ENCODE measurements around the gene DUX4.
"Not testable (repeated sequence)": the region's sequence is repeated elsewhere in the genome, so short reads cannot be mapped to it uniquely, and the experiment has no call there.

DUX4 gene

GRCh38 chr4:190173428-190173827, at the start of gene DUX4:
Gene DUX4 (plus strand): TSS chr4:190173774. CDS start chr4:190173774, 0 bp downstream.
- DNase-seq: not testable (repeated sequence)

GRCh38 chr4:190175436-190175835, 1.9 kb downstream of the DUX4 start:
- DNase-seq: not testable (repeated sequence)

- DNase-seq: peak; percentile 4
These were observed 4.4 kb downstream of the DUX4 start for GRCh38 chr4:190177727-190178605.

- DNase-seq: not testable (repeated sequence)
These were observed 5.0 kb downstream of the DUX4 start for GRCh38 chr4:190178606-190178990.

GRCh38 chr4:190179030-190179739, 5.6 kb downstream of the DUX4 start:
- DNase-seq: not testable (repeated sequence)

GRCh38 chr4:190179740-190180094, 6.1 kb downstream of the DUX4 start:
- DNase-seq: not testable (repeated sequence)

- not testable (repeated sequence) for DNase-seq
These were observed 7.4 kb downstream of the DUX4 start for GRCh38 chr4:190180947-190181346.

- peak; percentile 2 for DNase-seq
These were observed 8.0 kb downstream of the DUX4 start for GRCh38 chr4:190181481-190182100.

- DNase-seq: peak; percentile 0
These were observed 29.9 kb downstream of the DUX4 start for GRCh38 chr4:190203510-190203909.
